OCI-LY1 (cell line): ENCODE measurements around the gene CATSPERD.

Experiments
- H2AFZ ChIP-seq: fragments of 200-600 bp; sonication (generic), shearing (Covaris generic); 2 replicates; pipeline ENCODE4 v1.6.0; 2014; ENCODE audit warnings: antibody characterized with exemption, mild to moderate bottlenecking, low read length
- H3F3A ChIP-seq: fragments of 200-600 bp; sonication (generic), shearing (Covaris generic); 2 replicates; pipeline ENCODE4 v1.6.0; 2014; ENCODE audit warnings: mild to moderate bottlenecking, antibody characterized with exemption, low read length, moderate library complexity; ENCODE audit not compliant: insufficient read depth
- H3K27ac ChIP-seq: fragments of 200-600 bp; sonication (generic); 2 replicates; pipeline ENCODE4 v1.5.1; 2014; ENCODE audit warnings: low read length, mixed run types, mild to moderate bottlenecking, low read depth; ENCODE audit not compliant: poor library complexity, severe bottlenecking
- H3K27me3 ChIP-seq: fragments of 200-600 bp; sonication (generic); 2 replicates; pipeline ENCODE4 v1.6.0; 2014; ENCODE audit warnings: antibody characterized with exemption, mild to moderate bottlenecking, low read length, moderate library complexity; ENCODE audit not compliant: insufficient read depth
- H3K36me3 ChIP-seq: fragments of 200-600 bp; sonication (generic); 2 replicates; pipeline ENCODE4 v1.6.1; 2014; ENCODE audit warnings: mild to moderate bottlenecking, antibody characterized with exemption, low read length, moderate library complexity, mixed read lengths; ENCODE audit not compliant: insufficient read depth
- H3K4me1 ChIP-seq: fragments of 200-600 bp; sonication (generic); 2 replicates; pipeline ENCODE4 v1.5.1; 2014; ENCODE audit warnings: mild to moderate bottlenecking, low read length, moderate library complexity; ENCODE audit not compliant: insufficient read depth, severe bottlenecking
- H3K4me2 ChIP-seq: fragments of 200-600 bp; sonication (generic), shearing (Covaris generic); 2 replicates; pipeline ENCODE4 v1.6.1; 2014; ENCODE audit warnings: low read length
- H3K4me3 ChIP-seq: fragments of 200-600 bp; sonication (generic); 2 replicates; pipeline ENCODE4 v1.5.1; 2014; ENCODE audit warnings: low read length, low read depth, mild to moderate bottlenecking, mixed read lengths; ENCODE audit not compliant: poor library complexity, severe bottlenecking
- H3K79me2 ChIP-seq: fragments of 200-600 bp; shearing (Covaris generic); 2 replicates; pipeline ENCODE4 v1.6.1; 2016; ENCODE audit warnings: mixed run types, low read length, mixed read lengths; ENCODE audit not compliant: insufficient read depth
- H3K9ac ChIP-seq: fragments of 200-600 bp; sonication (generic), shearing (Covaris generic); 2 replicates; pipeline ENCODE4 v1.6.1; 2014; ENCODE audit warnings: mild to moderate bottlenecking, low read length, mixed read lengths
- H3K9me2 ChIP-seq: fragments of 200-600 bp; sonication (generic), shearing (Covaris generic); 2 replicates; pipeline ENCODE4 v1.6.1; 2014; ENCODE audit warnings: low read depth, mild to moderate bottlenecking, low read length, mixed read lengths
- H3K9me3 ChIP-seq: fragments of 200-600 bp; shearing (Covaris generic); 2 replicates; pipeline ENCODE4 v1.6.1; 2014; ENCODE audit warnings: low read length, mixed read lengths
- H4K20me1 ChIP-seq: fragments of 200-600 bp; sonication (generic), shearing (Covaris generic); 2 replicates; pipeline ENCODE4 v1.6.0; 2016; ENCODE audit warnings: mild to moderate bottlenecking, low read length; ENCODE audit not compliant: insufficient read depth
- EZH2 ChIP-seq: fragments of 200-600 bp; sonication (generic), shearing (Covaris generic); IDR thresholded peaks from 2 replicates; pipeline ENCODE4 v1.8.0; 2017; ENCODE audit warnings: borderline replicate concordance, mixed run types, mild to moderate bottlenecking, antibody characterized with exemption, low read length, moderate library complexity, mixed read lengths
- TF ChIP-seq, protein P1 (sequence below): fragments of 200-600 bp; sonication (generic), shearing (Covaris generic); IDR thresholded peaks from 2 replicates; pipeline ENCODE4 v1.5.1; 2017; ENCODE audit warnings: mild to moderate bottlenecking, antibody characterized with exemption, low read length, moderate library complexity, mixed read lengths

The CATSPERD gene

DNA sequence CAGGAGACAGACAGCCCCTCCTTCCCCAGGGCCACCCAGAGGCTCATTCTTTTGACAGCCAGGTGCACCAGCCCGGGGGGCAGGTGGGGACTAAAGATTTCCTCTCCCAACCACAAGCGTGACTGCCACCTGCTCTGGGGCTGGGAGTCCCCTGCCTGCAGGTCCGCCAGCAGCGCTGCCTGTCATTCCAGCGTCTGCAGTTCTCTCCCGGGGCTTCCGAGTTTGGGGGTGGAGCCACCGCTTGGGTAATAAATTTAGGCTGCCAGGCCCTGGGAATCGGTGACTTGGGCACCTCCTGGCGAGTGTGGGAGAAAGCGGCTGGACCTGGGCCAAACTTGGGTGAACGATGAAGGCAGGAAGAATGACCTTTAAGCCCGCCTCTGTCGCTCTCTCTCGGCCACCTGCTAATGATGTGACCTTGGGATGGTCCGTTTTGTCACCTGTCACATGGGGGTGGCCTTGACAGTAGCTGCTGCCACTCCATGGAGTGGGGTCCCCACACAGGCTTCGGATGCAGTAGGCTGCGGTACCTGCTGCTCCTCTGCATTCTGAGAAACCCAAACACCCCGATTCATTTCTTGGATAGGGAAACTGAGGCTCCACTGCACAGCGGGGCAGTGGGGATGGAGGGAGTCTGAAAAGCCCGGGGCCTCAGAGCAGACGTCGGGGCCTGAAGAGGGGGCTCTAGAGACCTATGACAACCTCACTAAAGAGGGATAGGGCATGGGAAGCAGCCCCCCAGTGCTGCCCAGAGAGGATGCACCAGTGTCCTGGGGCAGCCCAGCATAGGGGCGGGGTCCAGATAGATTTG, 106.3 kb downstream of the CATSPERD start:
- Histone ChIP-seq H3F3A (0 out of 2 replicates have a peak, but pooled peaks cover 5% of the 10 kb centered on the region), H3K79me2 (no peaks in the 10 kb centered on the region), H3K4me2 (peak overlapping the region; percentile 49), H3K27me3 (0 out of 2 replicates have a peak, but pooled peaks cover 4% of the 10 kb centered on the region), H3K9me3 (no peaks in the 10 kb centered on the region), H3K36me3 (no peaks in the 10 kb centered on the region), H3K9me2 (no peaks in the 10 kb centered on the region), H4K20me1 (no peaks in the 10 kb centered on the region), H3K27ac (peak overlapping the region; percentile 46), H2AFZ (no peak overlapping the region), H3K4me1 (peaks cover 29% of the 10 kb centered on the region), H3K9ac (peak overlapping the region; percentile 11; the same call in 1 of the 2 replicates), H3K4me3 (peak overlapping the region; percentile 37)
- no peak for TF ChIP-seq EZH2
- TF ChIP-seq, protein P1, sequence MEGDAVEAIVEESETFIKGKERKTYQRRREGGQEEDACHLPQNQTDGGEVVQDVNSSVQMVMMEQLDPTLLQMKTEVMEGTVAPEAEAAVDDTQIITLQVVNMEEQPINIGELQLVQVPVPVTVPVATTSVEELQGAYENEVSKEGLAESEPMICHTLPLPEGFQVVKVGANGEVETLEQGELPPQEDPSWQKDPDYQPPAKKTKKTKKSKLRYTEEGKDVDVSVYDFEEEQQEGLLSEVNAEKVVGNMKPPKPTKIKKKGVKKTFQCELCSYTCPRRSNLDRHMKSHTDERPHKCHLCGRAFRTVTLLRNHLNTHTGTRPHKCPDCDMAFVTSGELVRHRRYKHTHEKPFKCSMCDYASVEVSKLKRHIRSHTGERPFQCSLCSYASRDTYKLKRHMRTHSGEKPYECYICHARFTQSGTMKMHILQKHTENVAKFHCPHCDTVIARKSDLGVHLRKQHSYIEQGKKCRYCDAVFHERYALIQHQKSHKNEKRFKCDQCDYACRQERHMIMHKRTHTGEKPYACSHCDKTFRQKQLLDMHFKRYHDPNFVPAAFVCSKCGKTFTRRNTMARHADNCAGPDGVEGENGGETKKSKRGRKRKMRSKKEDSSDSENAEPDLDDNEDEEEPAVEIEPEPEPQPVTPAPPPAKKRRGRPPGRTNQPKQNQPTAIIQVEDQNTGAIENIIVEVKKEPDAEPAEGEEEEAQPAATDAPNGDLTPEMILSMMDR: no peak

DNA sequence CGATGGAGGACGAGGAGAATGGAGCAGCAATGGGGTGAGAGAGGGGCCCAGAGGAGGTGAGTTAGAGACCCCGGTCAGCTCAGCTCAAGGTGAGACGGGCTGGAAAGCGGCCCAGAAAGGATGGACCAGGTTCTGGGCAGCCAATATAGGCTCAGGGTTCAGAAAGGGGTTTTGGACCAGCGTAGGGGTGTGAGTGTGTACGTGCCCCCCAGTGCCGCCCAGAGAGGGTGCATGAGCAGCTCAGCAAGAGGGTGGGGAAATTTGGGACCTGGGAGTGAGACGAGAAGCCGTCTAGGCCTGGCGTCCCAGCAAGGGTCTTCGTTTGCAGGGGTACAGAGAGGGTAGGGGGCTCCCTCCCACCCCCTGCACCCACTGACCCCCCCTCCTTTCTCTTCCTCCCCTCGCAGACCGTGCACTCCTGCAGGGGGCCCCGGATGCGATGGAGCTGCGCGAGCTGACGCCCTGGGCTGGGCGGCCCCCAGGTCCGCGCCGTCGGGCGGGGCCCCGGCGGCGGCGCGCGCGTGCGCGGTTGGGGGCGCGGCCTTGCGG, 107.0 kb downstream of the CATSPERD start:
- TF ChIP-seq EZH2: no peak
- TF ChIP-seq, protein P1: no peak
- Histone ChIP-seq H3K79me2 (no peaks in the 10 kb centered on the region), H3K9me2 (no peaks in the 10 kb centered on the region), H3K27me3 (0 out of 2 replicates have a peak, but pooled peaks cover 9% of the 10 kb centered on the region), H3K27ac (peak overlapping the region; percentile 46), H3K4me3 (peak overlapping the region; percentile 40), H3F3A (0 out of 2 replicates have a peak, but pooled peaks cover 5% of the 10 kb centered on the region), H3K36me3 (no peaks in the 10 kb centered on the region), H3K4me1 (peaks cover 29% of the 10 kb centered on the region), H3K9me3 (no peaks in the 10 kb centered on the region), H3K9ac (peak overlapping the region; percentile 11; the same call in 1 of the 2 replicates), H4K20me1 (no peaks in the 10 kb centered on the region), H2AFZ (no peak overlapping the region), H3K4me2 (peak overlapping the region; percentile 49)

DNA sequence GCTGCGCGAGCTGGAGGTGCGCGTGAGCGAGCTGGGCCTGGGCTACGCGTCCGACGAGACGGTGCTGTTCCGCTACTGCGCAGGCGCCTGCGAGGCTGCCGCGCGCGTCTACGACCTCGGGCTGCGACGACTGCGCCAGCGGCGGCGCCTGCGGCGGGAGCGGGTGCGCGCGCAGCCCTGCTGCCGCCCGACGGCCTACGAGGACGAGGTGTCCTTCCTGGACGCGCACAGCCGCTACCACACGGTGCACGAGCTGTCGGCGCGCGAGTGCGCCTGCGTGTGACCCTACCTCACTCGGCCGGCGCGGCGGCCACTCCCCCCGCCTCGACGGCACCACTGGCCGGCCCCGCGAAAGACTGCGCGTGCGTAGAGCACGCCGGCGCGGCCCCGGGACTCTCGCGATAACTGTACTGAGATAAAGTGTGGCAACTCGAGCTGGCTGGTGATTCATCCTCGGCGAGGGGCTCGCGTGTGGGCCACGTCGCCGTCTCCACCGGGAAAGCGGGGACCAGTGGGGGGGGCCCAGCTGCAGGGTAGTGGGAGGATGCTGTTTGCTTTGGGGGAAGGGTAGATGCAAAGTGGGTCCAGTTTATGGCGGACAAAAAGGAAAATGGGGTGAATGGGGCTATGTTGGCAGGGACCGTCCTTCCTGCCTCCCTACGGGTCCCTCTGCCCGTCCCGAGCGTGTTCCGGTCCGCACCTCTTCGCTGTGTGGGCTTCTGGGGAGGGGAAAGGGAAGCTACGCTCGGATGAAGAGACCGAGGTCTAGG, 107.6 kb downstream of the CATSPERD start:
- no peaks in the 10 kb centered on the region for H3K79me2 ChIP-seq
- no peaks in the 10 kb centered on the region for H3K9me2 ChIP-seq
- H2AFZ ChIP-seq: no peak overlapping the region
- H3K36me3 ChIP-seq: no peaks in the 10 kb centered on the region
- peaks cover 29% of the 10 kb centered on the region for H3K4me1 ChIP-seq
- peak overlapping the region; percentile 40 for H3K4me2 ChIP-seq
- H3K27ac ChIP-seq: no peak overlapping the region
- no peaks in the 10 kb centered on the region for H3K9me3 ChIP-seq
- 0 out of 2 replicates have a peak, but pooled peaks cover 9% of the 10 kb centered on the region for H3K27me3 ChIP-seq
- TF ChIP-seq, protein P1: no peak
- no peaks in the 10 kb centered on the region for H4K20me1 ChIP-seq
- peak overlapping the region; percentile 40; the same call in 1 of the 2 replicates for H3K9ac ChIP-seq
- H3K4me3 ChIP-seq: peak overlapping the region; percentile 40
- H3F3A ChIP-seq: 0 out of 2 replicates have a peak, but pooled peaks cover 5% of the 10 kb centered on the region
